HG02938 (cell line): ENCODE results near the gene ADAM12.

Source experiments
- ATAC-seq: cut with Tn5 transposase; IDR thresholded peaks from one replicate; pipeline ENCODE4 v1.9.1; 2021; ENCODE audit warnings: mild to moderate bottlenecking, moderate library complexity; ENCODE audit not compliant: unreplicated experiment

ADAM12 gene

DNA sequence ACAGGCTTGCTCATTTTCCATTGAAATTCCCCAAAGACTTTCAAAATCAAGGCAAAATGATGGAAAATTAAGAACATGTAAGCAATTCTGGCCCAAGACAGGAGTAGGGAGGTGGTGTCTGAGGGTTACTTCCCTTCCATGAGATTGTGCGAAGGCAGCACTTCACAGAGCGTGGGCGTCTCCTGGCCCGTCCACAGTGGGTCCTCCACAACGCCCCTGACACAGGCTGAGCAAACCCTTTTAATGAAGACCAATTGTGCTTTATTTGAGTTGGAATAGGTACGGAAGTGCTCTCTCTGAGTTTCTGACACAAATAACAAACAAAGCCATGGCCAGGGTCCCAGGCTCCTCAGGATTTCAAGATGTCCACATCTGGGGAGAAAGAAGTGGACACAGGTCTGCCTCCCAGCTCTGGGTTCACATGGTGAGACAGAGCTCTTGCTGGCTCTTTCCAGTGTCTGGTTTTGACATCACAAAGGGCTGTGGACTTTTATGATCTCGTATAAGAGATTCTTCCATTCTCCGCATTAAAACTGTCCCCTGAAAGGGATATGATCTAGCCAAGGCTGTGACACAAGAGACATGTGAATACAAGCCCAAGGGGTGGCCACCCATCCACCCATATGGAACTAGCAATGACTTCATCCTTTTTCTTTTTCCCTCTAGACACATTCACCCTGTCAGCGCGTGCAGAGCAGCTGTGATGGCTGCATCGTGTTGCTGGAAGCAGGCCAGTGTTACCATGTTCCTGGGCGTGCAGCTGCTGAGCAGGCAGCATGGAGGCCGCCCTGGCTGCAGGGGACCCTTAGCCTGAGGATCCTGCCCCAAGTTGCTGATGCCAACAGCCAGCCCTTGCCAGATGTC, 145.6 kb downstream of the ADAM12 start:
- no peak for ATAC-seq

- ATAC-seq, result no peak
These were observed 147.8 kb downstream of the ADAM12 start for GRCh38 chr10:126240483-126240882.

- ATAC-seq, result no peak
These were observed 148.4 kb downstream of the ADAM12 start for GRCh38 chr10:126239844-126240243.

DNA sequence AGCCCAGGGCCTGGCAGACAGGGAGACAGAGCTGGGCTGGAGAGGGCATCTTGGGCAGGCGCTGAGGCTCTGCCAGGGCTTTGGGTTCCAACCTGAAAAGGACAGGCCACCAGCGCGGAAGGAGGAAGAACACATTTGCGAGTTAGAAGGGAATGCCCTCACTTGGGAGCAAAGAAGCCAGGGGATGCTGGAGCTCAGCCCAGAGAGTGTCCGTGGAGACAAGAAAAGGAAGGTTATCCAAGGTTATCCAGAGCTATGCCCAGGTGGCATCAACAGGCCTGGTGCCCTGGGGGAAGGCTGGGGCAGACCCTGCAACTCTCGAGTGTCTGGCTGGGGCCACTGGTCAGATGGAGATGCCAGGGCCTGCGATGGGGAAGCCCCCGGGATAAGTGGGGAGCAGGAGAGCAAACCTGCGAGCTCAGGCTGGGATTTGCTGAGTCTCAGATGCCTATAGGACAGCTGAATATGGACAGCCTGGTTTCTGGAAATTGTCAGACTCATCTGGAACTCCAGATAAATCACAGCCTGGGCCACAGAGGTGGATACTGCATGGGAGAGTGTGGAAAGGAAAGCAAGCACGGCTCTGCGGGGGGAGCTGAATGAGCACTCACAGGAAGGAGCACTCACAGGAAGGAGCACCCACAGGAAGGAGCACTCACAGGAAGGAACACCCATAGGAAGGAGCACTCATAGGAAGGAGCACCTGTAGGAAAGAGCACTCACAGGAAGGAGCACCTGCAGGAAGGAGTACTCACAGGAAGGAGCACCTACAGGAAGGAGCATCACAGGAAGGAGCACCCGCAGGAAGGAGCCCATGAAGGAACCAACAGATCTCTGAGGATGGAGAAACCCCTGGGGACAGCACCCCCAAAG, 152.1 kb downstream of the ADAM12 start:
- ATAC-seq, result no peak

GRCh38 chr10:126235091-126235978, 152.9 kb downstream of the ADAM12 start:
- ATAC-seq, result no peak

GRCh38 chr10:126234630-126235029, 153.6 kb downstream of the ADAM12 start:
- no peak for ATAC-seq

DNA sequence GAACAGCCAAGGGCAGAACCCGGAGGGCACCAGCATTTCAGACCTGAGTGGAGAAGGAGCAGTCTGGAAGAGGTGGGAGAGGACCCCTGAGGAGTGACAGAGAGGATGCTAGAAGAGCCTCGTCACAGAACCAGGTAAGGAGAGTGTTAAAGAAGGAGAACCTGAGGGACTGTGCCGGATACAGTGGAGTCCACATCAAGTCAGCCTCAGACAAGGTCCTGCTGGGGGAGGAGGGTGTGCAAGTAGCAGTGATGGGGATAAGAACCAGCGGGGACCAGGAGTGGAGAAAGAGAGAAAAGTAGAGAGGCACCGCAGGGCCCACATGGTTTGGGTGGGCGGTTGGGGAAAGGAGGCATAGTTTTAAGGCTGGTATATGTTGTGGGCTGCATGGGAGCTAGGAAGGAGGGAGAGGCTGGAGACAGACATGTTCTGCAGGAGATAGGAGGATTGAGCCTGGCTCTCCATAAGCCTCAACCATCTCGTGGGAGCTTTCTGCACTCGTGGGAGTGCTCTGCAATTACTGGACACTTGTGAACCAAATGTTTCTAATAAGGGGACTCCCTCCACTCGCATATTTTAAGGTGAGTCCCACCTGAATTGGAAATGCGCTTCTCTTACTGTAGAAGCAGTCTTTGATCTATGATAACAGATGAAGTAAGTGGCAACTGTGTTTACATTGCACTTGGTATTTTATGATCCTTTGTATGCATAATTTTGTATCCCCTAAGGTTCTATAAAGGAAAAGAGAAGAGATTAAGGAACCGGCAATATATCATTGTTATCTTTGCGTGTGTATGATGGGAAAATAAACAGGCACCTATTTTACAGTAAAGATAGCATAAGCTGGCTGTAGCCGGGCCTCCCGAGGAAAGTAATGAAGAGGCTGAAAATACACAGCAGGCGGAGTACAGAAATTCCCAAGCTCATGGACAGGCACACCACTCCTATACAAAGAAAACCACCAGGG, 154.8 kb downstream of the ADAM12 start:
- no peak for ATAC-seq

DNA sequence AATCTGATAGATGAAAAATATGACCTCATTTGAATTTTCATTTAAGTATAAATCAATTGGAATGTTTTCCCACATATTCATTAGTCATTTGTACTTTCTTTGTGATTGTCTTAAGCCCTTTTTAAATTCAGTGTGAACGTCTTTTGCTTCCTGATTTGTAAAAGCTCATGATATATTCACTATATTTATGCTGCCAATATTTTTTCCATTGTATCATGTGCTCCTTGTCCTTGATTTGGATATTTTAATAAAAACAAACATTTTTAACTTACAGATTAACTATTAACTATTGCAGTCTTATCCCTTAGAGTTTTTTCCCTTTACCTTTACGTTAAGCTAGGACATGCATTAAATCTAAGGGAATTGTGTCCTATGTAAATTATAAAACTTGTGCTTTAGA, 157.7 kb downstream of the ADAM12 start:
- ATAC-seq, result no peak

DNA sequence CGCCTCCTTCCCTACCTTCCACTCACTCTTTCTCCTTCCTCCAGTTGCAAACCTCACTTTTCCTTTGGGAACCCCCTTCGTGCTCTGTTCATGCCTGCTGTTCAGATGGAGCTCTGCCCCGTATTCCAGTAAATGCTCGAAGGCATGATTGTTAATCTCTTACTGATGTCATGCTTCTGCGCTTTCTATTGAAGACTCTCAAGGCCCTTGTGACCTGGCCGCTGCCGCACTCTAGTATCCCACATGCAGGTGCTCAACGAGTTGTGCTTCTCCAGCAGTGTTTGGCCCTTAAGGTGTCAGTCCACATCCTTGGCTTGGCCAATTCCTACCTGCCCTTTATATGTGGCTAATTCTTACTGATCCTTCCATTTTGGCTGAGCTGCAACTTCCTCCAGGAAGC, 158.6 kb downstream of the ADAM12 start:
- no peak for ATAC-seq

DNA sequence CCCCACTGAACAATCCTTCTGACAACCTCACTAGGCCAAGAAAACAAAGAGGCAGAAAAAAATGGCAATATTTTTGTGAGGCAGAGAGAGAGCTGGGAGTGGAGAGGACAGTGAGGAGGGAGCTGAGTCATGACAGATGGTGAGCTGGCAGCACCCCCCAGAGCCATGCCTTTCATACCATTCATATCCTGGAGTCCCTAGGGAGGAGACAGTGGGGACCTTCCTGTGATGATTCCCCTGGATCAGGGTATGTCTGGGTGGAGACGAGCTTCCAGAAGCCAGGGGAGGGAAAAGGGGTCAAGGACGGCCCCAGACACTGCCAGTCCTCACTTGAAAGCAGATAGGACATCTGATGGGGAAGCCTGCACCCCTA, 160.5 kb downstream of the ADAM12 start:
- no peak for ATAC-seq

DNA sequence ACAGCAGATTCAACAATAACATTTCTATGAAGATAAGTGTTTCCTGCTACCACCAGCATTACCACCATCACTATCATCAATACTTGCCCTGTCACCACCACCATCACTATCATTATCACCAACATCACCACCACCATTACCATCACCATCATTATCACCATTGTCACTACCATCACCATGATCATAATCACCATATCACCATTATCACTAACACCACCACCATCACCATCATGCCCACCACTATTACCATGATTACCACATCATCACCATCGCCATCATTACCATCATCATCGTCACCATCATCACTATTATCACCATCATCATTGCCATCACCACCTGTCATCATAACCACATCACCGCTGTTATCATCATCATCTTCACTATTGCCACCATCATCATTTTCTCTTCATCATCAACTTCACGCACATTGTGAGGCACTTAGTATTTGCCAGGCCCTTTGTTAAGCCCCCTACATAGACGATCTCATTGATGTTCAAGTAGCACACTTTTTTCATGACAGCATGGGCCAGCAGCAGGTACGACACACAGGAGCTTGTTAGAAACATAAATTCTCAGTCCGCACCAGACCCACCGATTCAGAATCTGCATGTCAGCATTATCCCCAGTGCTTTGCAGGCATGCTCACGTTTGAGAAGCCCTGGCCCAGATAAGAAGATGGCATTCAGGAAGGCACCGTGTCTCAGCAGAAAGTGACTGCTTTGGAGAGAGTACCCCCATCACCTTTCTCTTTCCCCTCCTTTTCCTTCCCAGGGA, 161.1 kb downstream of the ADAM12 start:
- no peak for ATAC-seq

DNA sequence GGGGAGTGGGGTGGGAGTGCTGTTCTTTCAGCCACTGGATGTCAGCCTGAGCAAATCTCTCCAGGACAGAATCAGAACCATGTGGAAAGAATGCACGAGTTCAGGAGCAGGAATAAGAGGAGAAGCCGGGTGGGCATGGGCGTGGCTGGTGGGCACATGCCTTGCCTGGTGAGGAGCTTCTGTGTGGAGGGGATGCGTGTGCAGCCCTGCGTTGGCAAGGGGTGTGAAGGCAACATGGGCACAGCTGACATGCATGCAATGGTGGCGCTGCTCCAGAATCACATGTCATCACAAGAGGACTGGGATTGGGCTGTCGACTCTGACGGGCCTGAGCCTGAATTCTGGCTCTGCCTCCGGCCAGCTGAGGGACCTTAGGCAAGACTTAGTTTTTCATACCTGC, 162.1 kb downstream of the ADAM12 start:
- ATAC-seq, result no peak

- ATAC-seq, result no peak
These were observed 162.6 kb downstream of the ADAM12 start for GRCh38 chr10:126225672-126226008.

DNA sequence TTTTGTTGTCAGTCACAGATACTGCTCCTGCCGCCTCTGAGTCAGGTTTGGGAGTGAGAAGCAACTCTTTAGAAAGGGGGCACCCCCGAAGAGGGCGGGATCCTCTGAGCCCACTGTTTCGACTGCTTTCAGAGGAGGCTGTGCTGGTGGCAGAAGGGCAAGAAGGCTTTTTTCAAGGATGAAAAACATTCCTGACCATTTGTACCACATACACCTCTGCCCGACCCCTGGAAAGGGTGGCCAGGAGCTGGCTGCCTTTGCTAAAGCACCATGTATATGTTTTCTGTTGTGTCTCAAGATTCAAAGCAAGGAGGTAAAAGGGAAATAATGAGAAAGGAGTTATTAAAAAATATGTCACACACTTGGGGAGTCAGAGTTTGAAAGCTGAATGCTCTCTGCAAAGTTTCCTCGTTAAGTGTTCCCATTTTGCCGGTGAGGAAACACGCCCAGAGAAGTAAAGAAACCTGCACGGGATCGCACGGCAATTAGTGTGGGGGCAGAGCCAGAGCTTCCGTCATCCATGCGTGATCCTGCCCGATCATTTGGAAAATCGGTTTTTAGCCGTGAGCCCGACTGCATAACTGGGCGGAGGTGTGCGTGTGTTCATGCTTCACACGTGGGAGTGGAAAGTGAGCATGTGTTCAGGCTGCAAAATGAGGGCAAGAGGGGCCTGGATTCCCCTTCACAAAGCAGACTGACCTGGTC, 163.2 kb downstream of the ADAM12 start:
- no peak for ATAC-seq

- no peak for ATAC-seq
These were observed 164.7 kb downstream of the ADAM12 start for GRCh38 chr10:126223512-126224067.

DNA sequence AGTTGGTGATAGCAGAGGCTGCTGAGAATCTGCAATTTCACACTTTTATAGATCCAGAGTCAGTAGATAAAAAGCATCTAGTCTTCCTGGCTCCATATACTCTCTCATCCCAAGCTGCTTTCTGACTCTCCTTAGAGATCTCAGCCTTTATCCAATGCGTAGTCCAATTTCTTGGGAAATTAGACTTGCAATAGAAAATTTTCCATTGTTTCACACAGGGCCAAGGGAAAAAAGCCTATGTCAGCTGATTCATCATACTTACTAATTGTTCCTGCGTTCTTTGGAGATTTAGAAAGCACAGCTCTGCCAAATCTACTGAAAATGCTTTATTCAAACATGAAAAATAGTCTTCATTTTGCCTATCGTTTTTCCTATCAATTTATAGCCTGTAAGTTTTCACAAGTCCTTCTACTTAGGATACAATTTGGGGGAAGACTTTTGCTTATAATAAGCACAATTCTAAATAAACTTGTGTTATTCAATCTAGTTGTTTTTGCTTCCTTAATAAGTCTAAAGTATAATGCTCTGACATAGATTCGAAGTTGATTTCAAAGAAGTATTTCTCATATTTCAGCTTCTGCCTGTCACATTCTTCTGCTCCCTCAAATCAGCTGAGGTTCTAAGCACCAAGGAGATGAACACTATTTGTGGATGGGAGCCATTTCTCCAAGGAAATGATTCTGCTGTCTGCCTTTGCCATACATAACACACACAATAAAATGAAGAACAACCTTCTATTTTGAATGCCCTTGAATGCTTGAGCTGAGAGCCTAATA, 165.4 kb downstream of the ADAM12 start:
- no peak for ATAC-seq

DNA sequence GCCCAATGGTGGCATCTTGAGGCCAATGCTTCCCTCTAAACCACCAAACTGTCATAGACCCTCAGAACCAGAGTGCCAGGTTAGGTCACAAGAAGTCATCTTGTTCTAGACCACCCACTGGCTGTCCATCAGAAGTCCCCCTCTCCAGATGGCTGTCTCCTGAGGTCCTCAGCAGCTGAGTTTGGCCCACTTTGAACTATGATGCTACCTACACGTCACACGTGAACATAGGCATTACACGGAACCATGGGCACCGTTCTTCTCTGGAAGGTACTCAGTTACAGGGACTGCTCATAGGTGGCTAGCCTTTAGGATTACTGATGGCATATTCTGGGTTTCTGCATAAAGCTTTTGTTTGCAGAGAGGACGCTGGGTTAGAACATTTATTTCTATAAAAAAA, 166.4 kb downstream of the ADAM12 start:
- no peak for ATAC-seq
